Measurements from ENCODE around the gene LETM1. TPM values are rescaled to one million over a fixed set of nuclear protein-coding genes. Genes with fewer than 3 reads are reported as not detected.

Gene LETM1
- total and polyA plus RNA-seq, 2 of the 13 experiments (the other 11 are each of a cell fraction or from before 2014, with no cell fraction given): 9.7 to 41.6 TPM

DNA sequence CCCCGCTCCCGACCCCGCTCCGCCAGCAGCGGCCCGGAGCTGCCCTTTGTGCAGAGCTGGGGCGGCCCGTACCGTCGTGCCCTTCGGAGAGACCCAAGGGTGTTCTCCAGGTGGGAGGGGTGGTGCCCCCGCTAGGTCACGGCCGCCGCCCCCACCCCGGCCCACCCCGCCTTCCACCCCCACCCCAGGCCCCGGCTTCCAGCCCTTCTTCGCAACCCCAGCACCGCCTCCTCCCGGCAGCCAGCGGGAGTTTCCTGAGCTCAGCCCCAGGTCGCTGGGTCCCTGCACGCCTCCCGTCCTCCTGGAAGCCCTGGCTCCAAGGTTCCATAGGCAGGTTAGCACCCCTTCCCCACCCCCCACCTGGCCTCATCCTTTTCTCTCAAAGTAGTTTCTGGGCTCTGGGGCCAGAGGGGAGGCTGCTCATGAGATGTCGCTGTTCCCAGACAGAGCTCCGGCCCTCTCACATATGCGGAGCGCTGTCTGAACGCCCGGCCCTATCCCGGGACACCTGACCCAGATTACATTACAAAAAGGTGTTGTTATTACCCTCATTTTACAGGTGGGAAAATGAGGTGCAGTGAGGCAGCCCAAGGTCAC, 88.1 kb downstream of the LETM1 start:
- Histone ChIP-seq H3K4me3 (replicated peaks in 1 of 3; ENCODE audit: insufficient read depth in 1 of 3, low read depth in 2 of 3, low read length in 3 of 3) (peak overlapping the region; percentile 51 to 67 (median 59)), H3K4me2 (ENCODE audit: low read depth, low read length) (peak overlapping the region; percentile 94), H3K79me2 (ENCODE audit: insufficient read depth, low read length) (no peaks in the 10 kb centered on the region), H3K27me3 (ENCODE audit: control insufficient read depth in 1 of 2, insufficient read depth in 2 of 2, low read length in 2 of 2) (no peaks in the 10 kb centered on the region), H3K9ac (ENCODE audit: insufficient read depth, low read depth, low read length) (peak overlapping the region; percentile 72), H4K20me1 (ENCODE audit: insufficient read depth, low read length) (no peaks in the 10 kb centered on the region), H3K4me1 (ENCODE audit: insufficient read depth, low read length) (peaks cover 83% of the 10 kb centered on the region), H3K27ac (ENCODE audit: extremely low read length, insufficient read depth, low read length) (peak overlapping the region; percentile 83), H3K36me3 (replicated peaks in 1 of 2; ENCODE audit: control insufficient read depth in 1 of 2, insufficient read depth in 2 of 2, low read length in 2 of 2) (no peaks in the 10 kb centered on the region), H2AFZ (ENCODE audit: low read length) (no peak overlapping the region), H3K9me3 (ENCODE audit: low read length) (no peaks in the 10 kb centered on the region)
- ChIA-PET POLR2A (interaction anchor here (0.6 to 34.3 kb wide), 10 partner anchors 8 to 103 kb away, joined by 3 to 1258 read pairs (median 10); partner anchors contain the start of genes FGFR3 and NSD2), CTCF (ENCODE audit: low intra/inter-chr PET ratio, low total read pairs) (interaction anchor here (1.3 to 1.8 kb wide), 2 partner anchors 21 to 42 kb away, joined by 5 read pairs; no protein-coding TSS in a partner anchor)
- 0% methylated on average over 7 of the region's 32 CpGs for WGBS (ENCODE audit: low lambda C conversion rate)
- in situ Hi-C loops (cut with HindIII; ENCODE audit: extremely low pct_ligation_motif_present, low pct_unique_long_range_greater_than_20kb) (no loop called here), intact Hi-C loops (cut with micrococcal nuclease; ENCODE audit: unreplicated experiment) (loop anchor here (2.0 kb wide), 2 partner anchors 15 to 21 kb away; no protein-coding TSS in a partner anchor)
- DNase-seq (ENCODE audit: low spot score) (peak; percentile 76), FAIRE-seq (no peak), ATAC-seq (peak; percentile 20)
- no TSS peak for BruUV-seq (replicated peaks)
- TF ChIP-seq ZNF451 (CRISPR knock-in tag; IDR thresholded peaks at IDR 0.05) (no peak), KDM5B (CRISPR knock-in tag; IDR thresholded peaks at IDR 0.05; ENCODE audit: borderline replicate concordance) (no peak), ZNF468 (CRISPR knock-in tag; IDR thresholded peaks at IDR 0.05) (no peak), HMG20B (CRISPR knock-in tag; conservative IDR thresholded peaks at IDR 0.05) (no peak), NR1H2 (CRISPR knock-in tag; IDR thresholded peaks at IDR 0.05; ENCODE audit: borderline replicate concordance, low read depth) (no peak), ZKSCAN8 (CRISPR knock-in tag; IDR thresholded peaks at IDR 0.05; ENCODE audit: borderline replicate concordance) (no peak), ZBTB8A (CRISPR knock-in tag; IDR thresholded peaks at IDR 0.05; ENCODE audit: borderline replicate concordance, low read depth) (no peak), POLR2G (IDR thresholded peaks at IDR 0.05; ENCODE audit: low read depth, low read length) (no peak; the same call in 1 of the 2 replicates), ZNF746 (CRISPR knock-in tag; IDR thresholded peaks at IDR 0.05) (0 out of 2 replicates have a peak, but pooled peaks have one; percentile 56), TGIF2 (CRISPR knock-in tag; IDR thresholded peaks at IDR 0.05) (no peak), MIXL1 (CRISPR knock-in tag; IDR thresholded peaks at IDR 0.05) (0 out of 2 replicates have a peak, but pooled peaks have one; percentile 7), FLYWCH1 (CRISPR knock-in tag; IDR thresholded peaks at IDR 0.05) (no peak)
- TF ChIP-seq, protein P1, sequence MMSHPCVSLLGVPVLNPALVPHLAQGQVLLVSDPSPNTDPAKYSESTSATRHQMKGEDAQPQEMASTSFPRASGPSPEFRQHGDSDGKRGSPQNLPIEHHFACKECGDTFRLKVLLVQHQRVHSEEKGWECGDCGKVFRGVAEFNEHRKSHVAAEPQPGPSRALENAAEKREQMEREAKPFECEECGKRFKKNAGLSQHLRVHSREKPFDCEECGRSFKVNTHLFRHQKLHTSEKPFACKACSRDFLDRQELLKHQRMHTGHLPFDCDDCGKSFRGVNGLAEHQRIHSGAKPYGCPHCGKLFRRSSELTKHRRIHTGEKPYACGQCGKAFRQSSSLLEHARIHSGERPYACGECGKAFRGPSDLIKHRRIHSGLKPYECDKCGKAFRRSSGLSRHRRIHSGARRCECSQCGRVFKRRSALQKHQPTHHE (CRISPR knock-in tag; IDR thresholded peaks at IDR 0.05; ENCODE audit: borderline replicate concordance): no peak
- TF ChIP-seq, protein P2, sequence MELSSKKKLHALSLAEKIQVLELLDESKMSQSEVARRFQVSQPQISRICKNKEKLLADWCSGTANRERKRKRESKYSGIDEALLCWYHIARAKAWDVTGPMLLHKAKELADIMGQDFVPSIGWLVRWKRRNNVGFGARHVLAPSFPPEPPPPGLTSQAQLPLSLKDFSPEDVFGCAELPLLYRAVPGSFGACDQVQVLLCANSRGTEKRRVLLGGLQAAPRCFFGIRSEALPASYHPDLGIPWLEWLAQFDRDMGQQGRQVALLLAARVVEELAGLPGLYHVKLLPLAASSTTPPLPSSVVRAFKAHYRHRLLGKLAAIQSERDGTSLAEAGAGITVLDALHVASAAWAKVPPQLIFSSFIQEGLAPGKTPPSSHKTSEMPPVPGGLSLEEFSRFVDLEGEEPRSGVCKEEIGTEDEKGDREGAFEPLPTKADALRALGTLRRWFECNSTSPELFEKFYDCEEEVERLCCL (CRISPR knock-in tag; IDR thresholded peaks at IDR 0.05; ENCODE audit: borderline replicate concordance): no peak
- TF ChIP-seq, protein P3, sequence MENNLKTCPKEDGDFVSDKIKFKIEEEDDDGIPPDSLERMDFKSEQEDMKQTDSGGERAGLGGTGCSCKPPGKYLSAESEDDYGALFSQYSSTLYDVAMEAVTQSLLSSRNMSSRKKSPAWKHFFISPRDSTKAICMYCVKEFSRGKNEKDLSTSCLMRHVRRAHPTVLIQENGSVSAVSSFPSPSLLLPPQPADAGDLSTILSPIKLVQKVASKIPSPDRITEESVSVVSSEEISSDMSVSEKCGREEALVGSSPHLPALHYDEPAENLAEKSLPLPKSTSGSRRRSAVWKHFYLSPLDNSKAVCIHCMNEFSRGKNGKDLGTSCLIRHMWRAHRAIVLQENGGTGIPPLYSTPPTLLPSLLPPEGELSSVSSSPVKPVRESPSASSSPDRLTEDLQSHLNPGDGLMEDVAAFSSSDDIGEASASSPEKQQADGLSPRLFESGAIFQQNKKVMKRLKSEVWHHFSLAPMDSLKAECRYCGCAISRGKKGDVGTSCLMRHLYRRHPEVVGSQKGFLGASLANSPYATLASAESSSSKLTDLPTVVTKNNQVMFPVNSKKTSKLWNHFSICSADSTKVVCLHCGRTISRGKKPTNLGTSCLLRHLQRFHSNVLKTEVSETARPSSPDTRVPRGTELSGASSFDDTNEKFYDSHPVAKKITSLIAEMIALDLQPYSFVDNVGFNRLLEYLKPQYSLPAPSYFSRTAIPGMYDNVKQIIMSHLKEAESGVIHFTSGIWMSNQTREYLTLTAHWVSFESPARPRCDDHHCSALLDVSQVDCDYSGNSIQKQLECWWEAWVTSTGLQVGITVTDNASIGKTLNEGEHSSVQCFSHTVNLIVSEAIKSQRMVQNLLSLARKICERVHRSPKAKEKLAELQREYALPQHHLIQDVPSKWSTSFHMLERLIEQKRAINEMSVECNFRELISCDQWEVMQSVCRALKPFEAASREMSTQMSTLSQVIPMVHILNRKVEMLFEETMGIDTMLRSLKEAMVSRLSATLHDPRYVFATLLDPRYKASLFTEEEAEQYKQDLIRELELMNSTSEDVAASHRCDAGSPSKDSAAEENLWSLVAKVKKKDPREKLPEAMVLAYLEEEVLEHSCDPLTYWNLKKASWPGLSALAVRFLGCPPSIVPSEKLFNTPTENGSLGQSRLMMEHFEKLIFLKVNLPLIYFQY (CRISPR knock-in tag; IDR thresholded peaks at IDR 0.05; ENCODE audit: borderline replicate concordance): no peak
- TF ChIP-seq, protein P4, sequence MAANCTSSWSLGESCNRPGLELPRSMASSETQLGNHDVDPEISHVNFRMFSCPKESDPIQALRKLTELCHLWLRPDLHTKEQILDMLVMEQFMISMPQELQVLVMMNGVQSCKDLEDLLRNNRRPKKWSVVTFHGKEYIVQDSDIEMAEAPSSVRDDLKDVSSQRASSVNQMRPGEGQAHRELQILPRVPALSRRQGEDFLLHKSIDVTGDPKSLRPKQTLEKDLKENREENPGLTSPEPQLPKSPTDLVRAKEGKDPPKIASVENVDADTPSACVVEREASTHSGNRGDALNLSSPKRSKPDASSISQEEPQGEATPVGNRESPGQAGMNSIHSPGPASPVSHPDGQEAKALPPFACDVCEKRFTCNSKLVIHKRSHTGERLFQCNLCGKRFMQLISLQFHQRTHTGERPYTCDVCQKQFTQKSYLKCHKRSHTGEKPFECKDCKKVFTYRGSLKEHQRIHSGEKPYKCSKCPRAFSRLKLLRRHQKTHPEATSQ (CRISPR knock-in tag; IDR thresholded peaks at IDR 0.05; ENCODE audit: borderline replicate concordance): 0 out of 2 replicates have a peak, but pooled peaks have one; percentile 59
